ENCODE data around the gene GCFC2. TPM values are rescaled to one million over a fixed set of nuclear protein-coding genes. Genes with fewer than 3 reads are reported as not detected.

GCFC2 gene
- total and polyA plus RNA-seq, 9 of the 15 experiments (the other 6 are each of a cell fraction or from before 2014, with no cell fraction given) = 10.5 to 40.6 (median 23.0) TPM

- TF ChIP-seq MLLT1 (IDR thresholded peaks at IDR 0.05) (no peak), SIN3A (IDR thresholded peaks at IDR 0.05; ENCODE audit: borderline replicate concordance in 2 of 2, control insufficient read depth in 1 of 2, low read depth in 2 of 2, low read length in 2 of 2) (peak in 1 of 2 experiments; percentile 43; a peak in 1 of 4 replicates), PRDM10 (IDR thresholded peaks at IDR 0.05; ENCODE audit: partially characterized antibody) (peak; percentile 44), CTCF (IDR thresholded peaks at IDR 0.05 in 2 of 3, conservative IDR thresholded peaks at IDR 0.05 in 1 of 3; ENCODE audit: insufficient read depth in 2 of 3, low read depth in 1 of 3, low read length in 3 of 3) (no peak), HDAC6 (IDR thresholded peaks at IDR 0.05; ENCODE audit: low read depth, low read length) (no peak), ZNF518B (CRISPR knock-in tag; IDR thresholded peaks at IDR 0.05) (no peak), ZNF324 (CRISPR knock-in tag; IDR thresholded peaks at IDR 0.05) (no peak), POLR2B (IDR thresholded peaks at IDR 0.05; ENCODE audit: low read depth, partially characterized antibody) (peak; percentile 52), KLF1 (tag; IDR thresholded peaks at IDR 0.05) (0 out of 2 replicates have a peak, but pooled peaks have one; percentile 38), DIDO1 (tag; IDR thresholded peaks at IDR 0.05; ENCODE audit: low read depth) (peak; percentile 62; the same call in 1 of the 2 replicates), ZNF717 (CRISPR knock-in tag; IDR thresholded peaks at IDR 0.05) (no peak), ZNF584 (CRISPR knock-in tag; IDR thresholded peaks at IDR 0.05; ENCODE audit: low read depth) (no peak), GATAD2A (IDR thresholded peaks at IDR 0.05) (0 out of 2 replicates have a peak, but pooled peaks have one; percentile 48), ZNF165 (CRISPR knock-in tag; IDR thresholded peaks at IDR 0.05; ENCODE audit: borderline replicate concordance) (no peak), LEF1 (IDR thresholded peaks at IDR 0.05) (no peak), ZNF668 (CRISPR knock-in tag; IDR thresholded peaks at IDR 0.05) (no peak), NR2F6 (CRISPR knock-in tag; IDR thresholded peaks at IDR 0.05) (no peak)
Measured at GRCh38 chr2:75646583-75647425, 63.9 kb downstream of the GCFC2 start, which contains the start of gene MRPL19 (continued).

Measured in K562 (cell line).